Tibial artery (tissue), 4 donors: ENCODE measurements around the gene EHD4.

Experiments
- DNase-seq, 2 donors: peaks; one replicate each; pipeline ENCODE4 v3.0.0-alpha.2; 2019
- H3K27ac ChIP-seq, 2 donors: fragments of 200-600 bp; sonication (generic) in 1 of 2; 1 replicate in 1 of 2; 2 replicates in 1 of 2; pipeline ENCODE4 v1.5.1; 2018 to 2019; ENCODE audit warnings: mild to moderate bottlenecking in 1 of 2
- H3K27me3 ChIP-seq, 2 donors: fragments of 200-600 bp; sonication (generic) in 1 of 2; one replicate each; pipeline versions ENCODE4 v1.5.1 to v1.6.0; 2016 to 2019
- H3K36me3 ChIP-seq, 3 donors: fragments of 200-600 bp; sonication (generic) in 2 of 3; one replicate each; pipeline ENCODE4 v1.5.1; 2016 to 2019; ENCODE audit warnings: mild to moderate bottlenecking in 2 of 3
- H3K4me1 ChIP-seq, 4 donors: fragments of 200-600 bp; sonication (generic) in 2 of 4; 1 replicate in 3 of 4; 2 replicates in 1 of 4; pipeline ENCODE4 v1.5.1; 2016 to 2019
- H3K4me3 ChIP-seq, 2 donors: fragments of 200-600 bp; sonication (generic) in 1 of 2; 1 replicate in 1 of 2; 2 replicates in 1 of 2; pipeline ENCODE4 v1.5.1; 2018 to 2019; ENCODE audit warnings: mild to moderate bottlenecking in 2 of 2
- H3K9me3 ChIP-seq, 3 donors: fragments of 200-600 bp; sonication (generic) in 1 of 3; one replicate each; pipeline ENCODE4 v1.5.1; 2016 to 2019
- intact Hi-C: fragments of 100-400 bp; cut with DNase I; formaldehyde crosslinking; loops from one replicate; pipeline ENCODE4 v1.15.0; 2023; ENCODE audit warnings: low total_unique reads
- TF ChIP-seq, protein P1 (sequence below), 2 experiments: fragments of 200-600 bp in 1 of 2; fragments of 450-650 bp in 1 of 2; IDR thresholded peaks; one replicate each; pipeline ENCODE4 v1.5.1; 2017 to 2019; ENCODE audit warnings: antibody characterized with exemption in 2 of 2, mild to moderate bottlenecking in 1 of 2, moderate library complexity in 1 of 2

The EHD4 gene

DNA sequence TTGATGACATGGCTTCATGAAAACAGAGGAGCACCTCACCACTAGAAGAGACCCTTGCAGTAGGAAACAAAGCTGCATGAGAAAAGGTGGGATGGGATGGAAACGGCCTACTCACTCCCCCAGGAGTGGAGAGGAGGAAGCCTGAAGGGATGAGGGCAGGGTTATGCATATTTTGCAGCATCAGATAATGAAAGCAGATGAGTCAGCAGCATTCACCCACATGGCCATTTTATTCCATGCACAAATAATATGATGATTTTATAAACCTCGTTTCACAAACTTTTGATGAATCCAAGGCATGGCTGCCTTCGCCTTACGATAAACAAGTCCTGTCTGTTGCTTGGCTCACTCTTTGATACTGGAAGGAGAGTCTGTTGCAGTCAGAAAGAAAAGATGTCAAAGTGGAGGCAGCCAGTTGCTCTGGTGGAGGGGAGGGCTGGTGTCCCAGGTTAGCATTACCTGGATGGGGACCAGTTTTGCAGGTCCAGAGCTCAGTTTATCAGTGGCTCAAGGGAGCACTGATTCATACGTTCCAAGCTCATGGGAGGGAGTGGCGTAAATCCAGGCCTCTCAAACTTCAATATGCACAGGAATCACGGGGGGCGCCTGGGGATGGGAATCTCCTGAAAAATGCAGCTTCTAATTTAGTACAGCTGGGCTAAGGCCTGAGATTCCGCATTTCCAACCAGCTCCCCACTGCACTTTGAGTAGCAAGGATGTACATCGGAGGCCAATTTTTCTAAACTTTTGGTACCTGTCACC lies 9.2 kb upstream of the EHD4 start:
- no peaks in the 10 kb centered on the region for H3K27me3 ChIP-seq
- intact Hi-C loops = no loop called here
- no peaks in the 10 kb centered on the region for H3K36me3 ChIP-seq
- no peak overlapping the region for H3K4me3 ChIP-seq
- peak; percentile 13 for DNase-seq
- no peaks in the 10 kb centered on the region for H3K9me3 ChIP-seq
- TF ChIP-seq, protein P1, sequence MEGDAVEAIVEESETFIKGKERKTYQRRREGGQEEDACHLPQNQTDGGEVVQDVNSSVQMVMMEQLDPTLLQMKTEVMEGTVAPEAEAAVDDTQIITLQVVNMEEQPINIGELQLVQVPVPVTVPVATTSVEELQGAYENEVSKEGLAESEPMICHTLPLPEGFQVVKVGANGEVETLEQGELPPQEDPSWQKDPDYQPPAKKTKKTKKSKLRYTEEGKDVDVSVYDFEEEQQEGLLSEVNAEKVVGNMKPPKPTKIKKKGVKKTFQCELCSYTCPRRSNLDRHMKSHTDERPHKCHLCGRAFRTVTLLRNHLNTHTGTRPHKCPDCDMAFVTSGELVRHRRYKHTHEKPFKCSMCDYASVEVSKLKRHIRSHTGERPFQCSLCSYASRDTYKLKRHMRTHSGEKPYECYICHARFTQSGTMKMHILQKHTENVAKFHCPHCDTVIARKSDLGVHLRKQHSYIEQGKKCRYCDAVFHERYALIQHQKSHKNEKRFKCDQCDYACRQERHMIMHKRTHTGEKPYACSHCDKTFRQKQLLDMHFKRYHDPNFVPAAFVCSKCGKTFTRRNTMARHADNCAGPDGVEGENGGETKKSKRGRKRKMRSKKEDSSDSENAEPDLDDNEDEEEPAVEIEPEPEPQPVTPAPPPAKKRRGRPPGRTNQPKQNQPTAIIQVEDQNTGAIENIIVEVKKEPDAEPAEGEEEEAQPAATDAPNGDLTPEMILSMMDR (IDR thresholded peaks at IDR 0.05) = no peak
- peaks cover 0 to 16% (median 5%) of the 10 kb centered on the region in 4 donors for H3K4me1 ChIP-seq
- H3K27ac ChIP-seq = no peak overlapping the region

DNA sequence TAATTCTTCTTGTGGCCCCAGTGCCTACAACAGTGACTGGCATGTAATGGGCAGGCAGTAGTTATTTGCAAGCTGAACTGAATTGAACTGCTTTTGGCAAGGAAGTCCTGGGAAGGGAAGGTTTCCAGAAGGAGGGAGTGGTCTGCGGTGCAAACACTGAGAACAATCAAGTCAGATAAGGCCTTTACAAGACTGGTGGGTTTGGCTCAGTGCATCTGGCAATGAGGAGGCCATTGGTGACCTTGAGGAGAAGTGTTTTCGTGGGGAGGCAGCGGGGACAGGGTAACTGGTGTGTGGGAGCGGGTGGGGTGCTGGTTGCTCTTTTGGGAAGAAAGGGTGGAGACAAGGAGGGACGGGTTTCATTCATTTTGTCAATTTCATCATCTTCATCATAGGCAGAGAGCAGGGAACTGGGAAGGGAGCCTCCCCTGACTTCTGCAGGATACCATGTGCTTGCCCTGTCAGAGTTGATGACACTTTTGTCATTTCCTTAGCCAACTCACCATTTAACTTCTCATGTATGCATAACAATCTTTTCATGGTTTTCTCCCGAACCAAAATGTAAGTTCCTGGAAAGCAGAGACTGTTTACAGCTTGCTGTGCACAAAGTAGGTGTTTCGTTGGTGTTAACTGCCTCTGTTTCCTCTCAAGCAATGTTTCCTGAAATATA lies 8.4 kb upstream of the EHD4 start:
- peak; percentile 17 to 59 for DNase-seq
- H3K9me3 ChIP-seq = no peaks in the 10 kb centered on the region
- no peak overlapping the region for H3K27ac ChIP-seq
- H3K36me3 ChIP-seq = no peaks in the 10 kb centered on the region
- H3K27me3 ChIP-seq = no peaks in the 10 kb centered on the region
- intact Hi-C loops = no loop called here
- TF ChIP-seq, protein P1 (IDR thresholded peaks at IDR 0.05) = no peak
- H3K4me1 ChIP-seq = peaks cover 0 to 14% (median 5%) of the 10 kb centered on the region in 4 donors
- H3K4me3 ChIP-seq = no peak overlapping the region

DNA sequence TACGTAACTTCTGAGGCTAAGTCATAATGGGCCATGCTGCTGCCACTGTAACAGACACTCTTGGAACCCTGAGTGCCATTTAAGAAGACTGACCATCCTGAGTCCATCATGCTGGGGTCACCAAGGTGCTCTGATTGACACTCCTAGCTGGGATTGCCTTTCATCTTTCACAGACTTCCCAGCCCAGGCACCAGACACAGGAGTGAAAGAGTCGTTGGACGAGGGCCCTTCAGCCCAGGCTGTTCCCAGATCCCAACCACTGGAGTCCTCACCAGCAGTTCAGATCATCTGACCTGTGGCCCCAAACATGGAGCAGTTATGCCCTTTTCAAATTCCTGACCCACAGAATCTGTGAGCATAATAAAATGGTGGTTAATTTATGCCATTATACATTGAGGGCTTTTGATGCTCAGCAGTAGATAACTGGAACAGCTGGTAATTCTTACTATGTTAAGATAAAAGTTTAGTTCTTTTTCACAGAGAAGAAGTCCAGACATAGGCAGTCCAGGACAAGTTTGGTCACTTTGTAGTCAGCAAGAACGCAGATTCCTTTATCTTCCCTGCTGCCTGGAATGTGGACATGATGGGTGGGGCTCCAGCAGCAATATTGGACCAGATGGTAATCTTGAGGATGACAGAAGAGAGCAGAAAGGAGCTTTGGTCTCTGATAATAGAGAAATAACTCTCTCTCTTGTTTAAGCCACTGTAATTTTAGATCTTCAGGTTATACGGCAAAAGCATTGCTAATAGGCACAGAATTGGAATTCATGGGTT lies 7.3 kb upstream of the EHD4 start:
- H3K4me3 ChIP-seq = no peak overlapping the region
- no peaks in the 10 kb centered on the region for H3K9me3 ChIP-seq
- no peak overlapping the region for H3K27ac ChIP-seq
- H3K36me3 ChIP-seq = no peaks in the 10 kb centered on the region
- peak in 1 of 2 donors; percentile 27 for DNase-seq
- no peaks in the 10 kb centered on the region for H3K27me3 ChIP-seq
- intact Hi-C loops = no loop called here
- peaks cover 0 to 3% (median 0%) of the 10 kb centered on the region in 4 donors for H3K4me1 ChIP-seq
- TF ChIP-seq, protein P1 (IDR thresholded peaks at IDR 0.05) = no peak

DNA sequence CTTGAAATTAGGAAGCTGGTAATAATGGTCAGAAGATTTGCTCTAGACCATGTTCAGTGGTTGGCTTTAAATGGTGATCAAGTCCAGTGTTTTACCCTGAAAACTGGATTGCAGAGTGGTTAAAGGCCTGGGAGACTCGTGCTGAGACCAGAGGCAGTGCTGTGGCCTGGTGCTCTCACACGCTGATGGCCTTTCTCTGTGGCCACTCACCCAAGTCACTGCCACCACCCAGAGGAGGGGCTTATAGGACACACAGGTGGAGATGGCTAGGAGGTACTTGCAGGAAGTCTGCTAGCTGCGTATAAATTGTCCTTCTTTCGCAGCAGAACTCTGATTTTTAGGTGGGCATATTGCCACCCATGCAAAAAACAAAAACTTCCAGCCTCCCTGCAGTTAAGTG lies 6.2 kb upstream of the EHD4 start:
- TF ChIP-seq, protein P1 (IDR thresholded peaks at IDR 0.05) = no peak
- H3K27me3 ChIP-seq = no peaks in the 10 kb centered on the region
- no peak overlapping the region for H3K27ac ChIP-seq
- H3K9me3 ChIP-seq = no peaks in the 10 kb centered on the region
- DNase-seq = peak in 1 of 2 donors; percentile 4
- H3K36me3 ChIP-seq = no peaks in the 10 kb centered on the region
- intact Hi-C loops = no loop called here
- H3K4me1 ChIP-seq = no peaks in the 10 kb centered on the region
- no peak overlapping the region for H3K4me3 ChIP-seq

DNA sequence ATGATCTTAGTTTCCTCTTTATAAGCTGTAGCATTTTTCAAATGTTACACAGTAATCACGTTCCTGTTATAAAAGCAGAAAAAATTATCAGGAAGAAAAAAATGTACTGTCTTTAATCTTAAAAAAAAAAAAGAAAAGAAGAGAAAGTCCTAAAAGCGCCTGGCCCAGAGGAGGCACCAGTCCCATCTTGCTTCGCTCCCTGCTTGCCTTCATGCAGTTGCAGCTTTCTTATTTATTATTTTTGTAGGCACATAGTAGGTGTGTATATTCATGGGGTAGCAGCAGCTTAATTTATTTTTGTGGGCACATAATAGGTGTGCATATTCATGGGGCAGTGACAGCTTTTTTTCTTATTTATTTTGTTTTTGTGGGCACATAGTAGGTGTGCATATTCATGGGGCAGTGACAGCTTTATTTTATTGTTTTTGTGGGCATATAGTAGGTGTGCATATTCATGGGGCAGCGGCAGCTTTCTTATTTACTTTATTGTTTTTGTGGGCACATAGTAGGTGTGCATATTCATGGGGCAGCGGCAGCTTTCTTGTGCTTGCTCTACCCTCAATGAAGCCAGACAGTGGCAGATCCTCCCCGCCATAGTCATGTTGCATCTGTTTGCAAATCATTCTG lies 5.5 kb upstream of the EHD4 start:
- TF ChIP-seq, protein P1 (IDR thresholded peaks at IDR 0.05) = no peak
- no peaks in the 10 kb centered on the region for H3K27me3 ChIP-seq
- H3K4me3 ChIP-seq = no peak overlapping the region
- no peak overlapping the region for H3K27ac ChIP-seq
- H3K36me3 ChIP-seq = no peaks in the 10 kb centered on the region
- no peaks in the 10 kb centered on the region for H3K9me3 ChIP-seq
- DNase-seq = no peak
- H3K4me1 ChIP-seq = peaks cover 0 to 4% (median 0%) of the 10 kb centered on the region in 4 donors
- intact Hi-C loops = no loop called here
